NB4 (cell line): ENCODE results near the gene ITPR3.

Experiments
- DNase-seq: peaks from one replicate; pipeline ENCODE4 v3.0.0; 2010; ENCODE audit warnings: low read depth
- H3K4me3 ChIP-seq: one replicate; pipeline ENCODE4 v1.5.1; 2011; ENCODE audit warnings: mild to moderate bottlenecking, low read depth, low read length, moderate library complexity
- CTCF ChIP-seq: IDR thresholded peaks from one replicate; pipeline ENCODE4 v1.5.1; 2012; ENCODE audit warnings: low read depth, low read length
- MAX ChIP-seq: IDR thresholded peaks from 2 replicates; pipeline ENCODE4 v1.6.1; 2011; ENCODE audit warnings: low read depth, low read length
- MYC ChIP-seq: IDR thresholded peaks from 2 replicates; pipeline ENCODE4 v1.6.1; 2011; ENCODE audit warnings: low read depth, low read length
- POLR2A ChIP-seq: IDR thresholded peaks from 2 replicates; pipeline ENCODE4 v1.6.1; 2011; ENCODE audit warnings: mild to moderate bottlenecking; ENCODE audit not compliant: insufficient read length; ENCODE audit errors: extremely low read depth

The ITPR3 gene

GRCh38 chr6:33740794-33741193 is 119.7 kb downstream of the ITPR3 start:
- no peak for DNase-seq
- no peak overlapping the region for H3K4me3 ChIP-seq
- TF ChIP-seq CTCF = no peak
- TF ChIP-seq MAX = no peak
- TF ChIP-seq MYC = no peak
- no peak for TF ChIP-seq POLR2A

GRCh38 chr6:33742092-33742491 is 121.0 kb downstream of the ITPR3 start:
- no peak overlapping the region for H3K4me3 ChIP-seq
- DNase-seq = no peak
- TF ChIP-seq MYC (no peak), POLR2A (no peak), MAX (no peak), CTCF (no peak)

GRCh38 chr6:33742837-33743236 is 121.7 kb downstream of the ITPR3 start:
- DNase-seq = no peak
- TF ChIP-seq MAX = no peak
- no peak for TF ChIP-seq POLR2A
- TF ChIP-seq CTCF = no peak
- no peak for TF ChIP-seq MYC
- H3K4me3 ChIP-seq = no peak overlapping the region

- TF ChIP-seq POLR2A (no peak), MYC (peak; percentile 59), CTCF (peak; percentile 92), MAX (peak; percentile 49; the same call in 1 of the 2 replicates)
- no peak overlapping the region for H3K4me3 ChIP-seq
- peak; percentile 83 for DNase-seq
Measured at GRCh38 chr6:33744001-33744848, 123.1 kb downstream of the ITPR3 start.

GRCh38 chr6:33744895-33745546 is 123.9 kb downstream of the ITPR3 start:
- DNase-seq = no peak
- no peak overlapping the region for H3K4me3 ChIP-seq
- TF ChIP-seq MAX = no peak
- no peak for TF ChIP-seq MYC
- TF ChIP-seq POLR2A = no peak
- no peak for TF ChIP-seq CTCF
